Transverse colon (tissue), 3 donors: ENCODE measurements around the gene MGAT4A.

Source experiments
- CTCF ChIP-seq, 5 experiments: fragments of 200-600 bp in 3 of 5; fragments of 450-650 bp in 2 of 5; sonication (generic) in 3 of 5; IDR thresholded peaks; 1 replicate in 2 of 5; 2 replicates in 3 of 5; pipeline ENCODE4 v1.5.1; 2016 to 2017; ENCODE audit warnings: antibody characterized with exemption in 5 of 5, inconsistent platforms in 3 of 5, mild to moderate bottlenecking in 2 of 5, moderate library complexity in 1 of 5
- EP300 ChIP-seq: sonication (generic); formaldehyde crosslinking; IDR thresholded peaks from one replicate; pipeline ENCODE4 v1.6.1; 2017; ENCODE audit warnings: antibody characterized with exemption, low read depth
- POLR2A ChIP-seq: fragments of 450-650 bp; IDR thresholded peaks from one replicate; pipeline ENCODE4 v1.6.1; 2016; ENCODE audit warnings: antibody characterized with exemption, mild to moderate bottlenecking, moderate library complexity

GRCh38 chr2:98759338-98759737 lies 28.4 kb upstream of the MGAT4A start:
- TF ChIP-seq POLR2A: no peak
- TF ChIP-seq CTCF (IDR thresholded peaks at IDR 0.05): no peak
- no peak for TF ChIP-seq EP300
